Immature natural killer cell (primary cell): ENCODE measurements around the gene GBP7. TPM values are rescaled to one million over a fixed set of nuclear protein-coding genes. Genes with fewer than 3 reads are reported as not detected.
"Not testable (repeated sequence)": the region's sequence is repeated elsewhere in the genome, so short reads cannot be mapped to it uniquely, and the experiment has no call there.

Source experiments
- DNase-seq, 3 donors: peaks; one replicate each; pipeline ENCODE4 v3.0.0; 2022; ENCODE audit warnings: mixed read lengths in 1 of 3
- H3K27ac Mint-ChIP-seq, 6 donors: one replicate each; pipeline ENCODE4 v1.8.0; 2020; ENCODE audit warnings: mixed read lengths in 6 of 6, mild to moderate bottlenecking in 5 of 6, inconsistent platforms in 4 of 6, moderate library complexity in 3 of 6
- H3K27me3 Mint-ChIP-seq, 3 donors: one replicate each; pipeline ENCODE4 v1.8.0; 2020 to 2021; ENCODE audit warnings: low read depth in 3 of 3, mild to moderate bottlenecking in 3 of 3, mixed read lengths in 3 of 3, moderate library complexity in 3 of 3, inconsistent platforms in 1 of 3
- H3K36me3 Mint-ChIP-seq, 3 donors: one replicate each; pipeline ENCODE4 v1.8.0; 2020; ENCODE audit warnings: mixed read lengths in 3 of 3, inconsistent platforms in 2 of 3, mild to moderate bottlenecking in 2 of 3
- H3K4me1 Mint-ChIP-seq, 2 donors: one replicate each; pipeline ENCODE4 v1.8.0; 2020; ENCODE audit warnings: inconsistent platforms in 2 of 2, mild to moderate bottlenecking in 2 of 2, mixed read lengths in 2 of 2, moderate library complexity in 1 of 2
- H3K4me3 Mint-ChIP-seq, 5 donors: one replicate each; pipeline ENCODE4 v1.8.0; 2020; ENCODE audit warnings: mild to moderate bottlenecking in 5 of 5, mixed read lengths in 5 of 5, inconsistent platforms in 3 of 5, moderate library complexity in 3 of 5
- H3K9me3 Mint-ChIP-seq, 6 donors: one replicate each; pipeline ENCODE4 v1.8.0; 2020; ENCODE audit warnings: mild to moderate bottlenecking in 6 of 6, mixed read lengths in 6 of 6, inconsistent platforms in 4 of 6, moderate library complexity in 3 of 6
- polyA plus RNA-seq, 3 donors: library from polyadenylated mRNA; unstranded; fragments of 300-500 nt; fragmentation: Illumina TruSeq; gene quantifications; one replicate each; pipeline ENCODE4 v1.2.3, GENCODE V29; 2021

GBP7 gene
- polyA plus RNA-seq, 3 donors from 2014 or later: not detected

- H3K9me3 Mint-ChIP-seq: peaks cover 0 to 3% (median under 1%) of the 10 kb centered on the region in 6 donors
- H3K4me1 Mint-ChIP-seq: peaks cover 17 to 27% of the 10 kb centered on the region in 2 donors
- no peak for DNase-seq
- peaks cover 2 to 9% (median 3%) of the 10 kb centered on the region in 3 donors for H3K36me3 Mint-ChIP-seq
- peaks cover 0 to 4% (median 1%) of the 10 kb centered on the region in 3 donors for H3K27me3 Mint-ChIP-seq
- H3K27ac Mint-ChIP-seq: peak overlapping the region in 1 of 6 donors; percentile 9
- no peak overlapping the region for H3K4me3 Mint-ChIP-seq
Measured at GRCh38 chr1:89151047-89151446, 24.8 kb downstream of the GBP7 start.

GRCh38 chr1:89149976-89150375 is 25.8 kb downstream of the GBP7 start:
- Mint-ChIP-seq H3K36me3 (no peaks in the 10 kb centered on the region), H3K4me3 (no peak overlapping the region), H3K27ac (peak overlapping the region in 2 of 6 donors; percentile 29 to 44), H3K4me1 (peaks cover 20 to 35% of the 10 kb centered on the region in 2 donors), H3K9me3 (peaks cover 0 to 1% (median 0%) of the 10 kb centered on the region in 6 donors), H3K27me3 (peaks cover 0 to 4% (median 1%) of the 10 kb centered on the region in 3 donors)
- DNase-seq: no peak

GRCh38 chr1:89149229-89149628 is 26.6 kb downstream of the GBP7 start:
- Mint-ChIP-seq H3K36me3 (no peaks in the 10 kb centered on the region), H3K27me3 (peaks cover 0 to 4% (median 1%) of the 10 kb centered on the region in 3 donors), H3K9me3 (peaks cover 0 to 1% (median 0%) of the 10 kb centered on the region in 6 donors), H3K4me1 (peaks cover 20 to 35% of the 10 kb centered on the region in 2 donors), H3K4me3 (no peak overlapping the region), H3K27ac (no peak overlapping the region)
- no peak for DNase-seq

- DNase-seq: no peak
- Mint-ChIP-seq H3K36me3 (no peaks in the 10 kb centered on the region), H3K9me3 (peaks cover 0 to 1% (median 0%) of the 10 kb centered on the region in 6 donors), H3K4me1 (peaks cover 20 to 35% of the 10 kb centered on the region in 2 donors), H3K27ac (no peak overlapping the region), H3K27me3 (peaks cover 0 to 4% (median 1%) of the 10 kb centered on the region in 3 donors), H3K4me3 (no peak overlapping the region)
Measured at GRCh38 chr1:89147678-89148658, 27.8 kb downstream of the GBP7 start.

- H3K27ac Mint-ChIP-seq: no peak overlapping the region
Measured at GRCh38 chr1:89146721-89147120, 29.1 kb downstream of the GBP7 start.

GRCh38 chr1:89143484-89143883 is 32.3 kb downstream of the GBP7 start:
- H3K4me1 Mint-ChIP-seq: peaks cover 11 to 16% of the 10 kb centered on the region in 2 donors
- H3K27me3 Mint-ChIP-seq: peaks cover 0 to 2% (median 0%) of the 10 kb centered on the region in 3 donors
- no peaks in the 10 kb centered on the region for H3K9me3 Mint-ChIP-seq
- no peak for DNase-seq
- no peaks in the 10 kb centered on the region for H3K36me3 Mint-ChIP-seq
- H3K4me3 Mint-ChIP-seq: no peak overlapping the region
- H3K27ac Mint-ChIP-seq: no peak overlapping the region

More at GRCh38 chr1:89146721-89147120, 29.1 kb downstream of the GBP7 start:
- peaks cover 0 to 2% (median 1%) of the 10 kb centered on the region in 3 donors for H3K27me3 Mint-ChIP-seq
- H3K4me1 Mint-ChIP-seq: peaks cover 20 to 35% of the 10 kb centered on the region in 2 donors
- no peaks in the 10 kb centered on the region for H3K36me3 Mint-ChIP-seq
- H3K4me3 Mint-ChIP-seq: no peak overlapping the region
- peaks cover 0 to 1% (median 0%) of the 10 kb centered on the region in 6 donors for H3K9me3 Mint-ChIP-seq
- DNase-seq: no peak

- no peak overlapping the region for H3K27ac Mint-ChIP-seq
- no peak overlapping the region for H3K4me3 Mint-ChIP-seq
- peaks cover 0 to 10% (median 0%) of the 10 kb centered on the region in 3 donors for H3K36me3 Mint-ChIP-seq
- H3K9me3 Mint-ChIP-seq: no peaks in the 10 kb centered on the region
- DNase-seq: no peak
- peaks cover 0 to 2% (median 0%) of the 10 kb centered on the region in 3 donors for H3K27me3 Mint-ChIP-seq
- H3K4me1 Mint-ChIP-seq: peaks cover 9 to 16% of the 10 kb centered on the region in 2 donors
Measured at GRCh38 chr1:89142160-89142559, 33.6 kb downstream of the GBP7 start.

- Mint-ChIP-seq H3K4me1 (peaks cover 12 to 16% of the 10 kb centered on the region in 2 donors), H3K27me3 (peaks cover 2 to 7% (median 2%) of the 10 kb centered on the region in 3 donors), H3K27ac (no peak overlapping the region), H3K36me3 (peaks cover 0 to 10% (median 3%) of the 10 kb centered on the region in 3 donors), H3K9me3 (no peaks in the 10 kb centered on the region), H3K4me3 (no peak overlapping the region)
- no peak for DNase-seq
Measured at GRCh38 chr1:89133747-89134146, 42.1 kb downstream of the GBP7 start.

- no peak for DNase-seq
- Mint-ChIP-seq H3K36me3 (peaks cover 0 to 3% (median 3%) of the 10 kb centered on the region in 3 donors), H3K27me3 (peaks cover 8 to 14% (median 8%) of the 10 kb centered on the region in 3 donors), H3K4me3 (no peak overlapping the region), H3K4me1 (peaks cover 36 to 41% of the 10 kb centered on the region in 2 donors), H3K9me3 (no peaks in the 10 kb centered on the region), H3K27ac (no peak overlapping the region)
Measured at GRCh38 chr1:89130716-89131115, 45.1 kb downstream of the GBP7 start.

GRCh38 chr1:89129911-89130310 is 45.9 kb downstream of the GBP7 start:
- peaks cover 0 to 3% (median 3%) of the 10 kb centered on the region in 3 donors for H3K36me3 Mint-ChIP-seq
- H3K4me1 Mint-ChIP-seq: peaks cover 44 to 49% of the 10 kb centered on the region in 2 donors
- H3K27ac Mint-ChIP-seq: peak overlapping the region in 2 of 6 donors; percentile 21 to 95
- DNase-seq: no peak
- H3K9me3 Mint-ChIP-seq: no peaks in the 10 kb centered on the region
- peaks cover 8 to 14% (median 8%) of the 10 kb centered on the region in 3 donors for H3K27me3 Mint-ChIP-seq
- no peak overlapping the region for H3K4me3 Mint-ChIP-seq

- Mint-ChIP-seq H3K27ac (peak overlapping the region in 3 of 6 donors; percentile 85 to 97 (median 96)), H3K4me1 (peaks cover 63 to 68% of the 10 kb centered on the region in 2 donors), H3K27me3 (peaks cover 8 to 12% (median 8%) of the 10 kb centered on the region in 3 donors), H3K4me3 (peak overlapping the region in 2 of 5 donors; percentile 100)
- not testable (repeated sequence) for H3K9me3 Mint-ChIP-seq, H3K36me3 Mint-ChIP-seq, DNase-seq
Measured at GRCh38 chr1:89128003-89128458, 47.8 kb downstream of the GBP7 start.

- not testable (repeated sequence) for H3K36me3 Mint-ChIP-seq, H3K9me3 Mint-ChIP-seq
- Mint-ChIP-seq H3K4me1 (peaks cover 73 to 79% of the 10 kb centered on the region in 2 donors), H3K4me3 (peak overlapping the region; percentile 96 to 100 (median 100)), H3K27me3 (peaks cover 8 to 12% (median 8%) of the 10 kb centered on the region in 3 donors), H3K27ac (peak overlapping the region; percentile 90 to 100 (median 96))
- peak; percentile 60 to 73 (median 62) for DNase-seq
Measured at GRCh38 chr1:89126602-89127565, 48.9 kb downstream of the GBP7 start.
